GM23248 (cell line): ENCODE results near the gene OPCML.

Source experiments
- EZH2 ChIP-seq: fragments of 200-600 bp; sonication (generic); IDR thresholded peaks from 2 replicates; pipeline ENCODE4 v1.6.1; 2018; ENCODE audit warnings: antibody characterized with exemption, mild to moderate bottlenecking; ENCODE audit not compliant: insufficient read depth, poor library complexity, severe bottlenecking
- EZH2phosphoT487 ChIP-seq: fragments of 200-600 bp; sonication (generic); IDR thresholded peaks from 2 replicates; pipeline ENCODE4 v1.6.1; 2018; ENCODE audit warnings: antibody characterized with exemption, moderate library complexity, mild to moderate bottlenecking, low read depth; ENCODE audit not compliant: insufficient read depth

DNA sequence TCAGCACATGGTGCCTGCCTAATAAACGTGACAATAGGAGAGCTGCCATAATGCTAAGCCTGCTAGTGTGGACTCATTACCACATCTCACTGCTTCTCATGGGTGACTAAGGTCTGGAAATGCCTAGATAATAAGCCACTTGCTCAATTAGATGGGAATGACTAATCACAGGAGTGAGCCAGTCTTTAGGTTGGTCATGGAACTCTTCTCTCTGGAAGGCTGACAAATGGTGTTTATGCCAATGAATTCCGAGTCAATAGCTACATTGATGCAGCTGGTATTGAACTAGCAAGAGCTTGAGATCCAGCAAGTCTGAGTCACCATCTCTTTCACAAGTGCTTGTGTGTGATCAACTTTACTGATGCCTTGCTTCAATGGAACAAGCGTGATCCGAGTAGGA is 334.9 kb downstream of the OPCML start:
- TF ChIP-seq EZH2 (no peak), EZH2phosphoT487 (no peak)
